ENCODE data around the gene RBMS3.
A peak's percentile ranks its signal among the peaks of the same experiment; 100 is the strongest.
"Not testable (repeated sequence)": the region's sequence is repeated elsewhere in the genome, so short reads cannot be mapped to it uniquely, and the experiment has no call there.

The RBMS3 gene

DNA sequence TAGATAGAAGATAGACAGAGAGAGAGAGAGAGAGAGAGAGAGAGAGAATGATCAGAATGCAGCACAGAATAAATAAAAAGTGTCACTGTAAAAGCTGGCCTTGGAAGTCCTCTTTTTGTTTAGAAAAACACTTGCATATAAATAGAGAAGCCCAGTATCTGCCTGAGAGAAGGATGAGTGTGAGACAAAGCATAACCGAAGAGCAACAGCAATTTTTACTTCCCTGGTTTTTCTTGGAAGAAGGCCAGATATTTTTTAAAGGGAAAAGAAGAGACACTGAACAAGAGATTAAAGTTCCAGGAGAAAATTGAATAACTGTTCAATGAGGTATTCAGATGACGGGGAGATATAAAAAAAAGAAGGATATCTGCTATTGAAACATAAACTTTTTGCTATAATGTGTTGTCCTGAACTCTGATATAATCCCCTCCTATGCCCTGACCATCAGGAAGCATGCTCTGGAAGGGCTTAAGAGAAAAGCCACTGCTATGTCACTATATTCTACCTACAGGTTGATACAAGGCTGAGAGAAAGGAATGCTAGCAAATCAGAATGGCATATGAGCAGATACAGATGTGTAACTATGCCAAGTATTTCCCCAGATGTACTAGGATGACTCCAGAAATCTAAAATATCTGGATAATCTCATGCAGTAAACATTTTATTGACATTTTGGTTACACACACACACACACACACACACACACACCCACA, 358.9 kb downstream of the RBMS3 start:
- DNase-seq, result no peak

- DNase-seq, result no peak
These were observed 361.6 kb downstream of the RBMS3 start for GRCh38 chr3:29642393-29643033.

DNA sequence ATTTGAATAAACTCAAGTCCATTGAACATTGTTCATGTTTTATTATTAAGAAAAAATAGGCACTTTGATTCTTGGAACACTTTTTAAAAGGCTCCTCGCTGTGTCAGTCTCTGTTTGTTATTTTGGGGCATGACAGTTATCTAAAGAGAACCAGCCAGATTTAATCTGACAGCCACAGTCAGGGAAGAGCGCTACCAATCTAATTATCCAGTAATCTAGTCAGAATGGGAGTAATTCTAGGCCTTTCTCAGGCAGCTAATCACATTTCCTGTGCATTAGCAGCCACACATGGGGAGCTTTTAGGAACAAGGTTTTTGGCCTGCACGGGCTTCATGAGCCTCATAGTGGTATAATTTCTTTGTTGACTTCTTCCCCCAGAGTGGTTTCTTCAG, 362.2 kb downstream of the RBMS3 start:
- no peak for DNase-seq

DNA sequence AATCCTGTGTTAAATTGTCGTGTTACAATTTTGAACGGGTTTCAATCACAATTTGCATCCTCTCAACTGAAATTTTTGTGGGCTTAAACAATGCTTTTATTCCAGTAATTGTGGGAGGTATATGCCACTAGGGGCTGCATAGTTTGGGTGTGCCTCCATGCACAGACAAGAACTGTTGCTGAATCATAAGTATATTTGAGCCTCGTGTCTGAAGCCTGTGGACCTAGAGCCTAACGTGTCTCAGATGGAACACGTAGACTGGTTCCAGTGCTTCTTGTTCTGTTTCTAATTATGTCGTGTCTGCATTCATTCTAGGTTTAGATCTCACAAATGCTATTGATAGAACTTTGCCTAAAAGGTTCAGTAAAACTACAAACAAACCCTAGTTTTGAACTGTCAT, 363.4 kb downstream of the RBMS3 start:
- no peak for DNase-seq

GRCh38 chr3:29644956-29645636, 364.2 kb downstream of the RBMS3 start:
- no peak for DNase-seq

DNA sequence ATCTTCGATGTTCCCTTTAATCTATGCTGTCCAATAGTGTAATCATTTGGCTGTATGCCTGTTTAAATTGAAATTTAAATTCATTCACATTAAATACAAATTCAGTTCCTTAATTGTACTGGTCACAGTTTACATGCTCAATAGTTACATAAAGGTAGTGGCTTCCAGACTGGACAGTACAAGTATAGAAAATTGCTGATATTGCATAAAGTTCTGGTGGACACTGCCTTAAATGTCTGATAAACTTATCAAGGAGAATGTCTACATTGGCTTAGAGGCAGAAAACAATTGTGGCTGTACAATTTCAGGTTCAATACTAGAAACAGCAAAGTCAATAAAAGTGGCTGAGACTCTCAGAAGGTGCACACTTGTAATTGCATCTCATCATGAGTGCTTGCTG, 365.2 kb downstream of the RBMS3 start:
- DNase-seq, result no peak

GRCh38 chr3:29649815-29650547, 369.1 kb downstream of the RBMS3 start:
- no peak for DNase-seq

- no peak for DNase-seq
These were observed 372.8 kb downstream of the RBMS3 start for GRCh38 chr3:29653680-29654079.

DNA sequence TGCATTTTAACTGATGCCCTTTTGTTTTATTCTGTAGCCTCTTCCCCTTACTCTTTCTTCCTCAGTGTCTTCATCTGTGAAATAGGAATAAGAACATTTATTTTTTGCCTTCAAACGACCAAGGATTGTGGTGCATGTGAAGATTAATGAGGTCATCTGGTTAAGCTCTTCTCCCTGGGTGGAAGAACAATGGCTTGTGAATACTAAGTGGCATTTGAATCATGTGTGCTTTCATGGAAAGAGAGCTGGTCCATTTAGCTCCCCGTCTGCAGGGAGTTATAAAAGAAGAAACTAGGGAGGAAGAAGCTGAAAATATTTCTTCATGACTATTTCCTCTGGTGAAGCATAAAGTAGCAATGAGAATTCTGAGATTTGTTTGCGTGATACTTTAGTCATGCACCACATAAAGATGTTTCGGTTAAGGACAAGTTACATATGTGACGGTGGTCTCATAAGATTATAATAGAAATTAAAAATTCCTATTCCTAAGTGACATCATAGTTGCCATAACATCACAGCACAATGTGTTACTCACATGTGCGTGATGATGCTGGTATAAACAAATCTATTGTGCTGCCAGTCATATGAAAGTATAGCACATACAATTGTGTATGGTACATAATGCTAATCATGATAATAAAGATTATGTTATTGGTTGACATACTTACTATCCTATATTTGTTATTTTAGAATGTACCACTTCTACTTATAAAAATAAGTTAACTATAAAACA, 374.3 kb downstream of the RBMS3 start:
- DNase-seq, result no peak

DNA sequence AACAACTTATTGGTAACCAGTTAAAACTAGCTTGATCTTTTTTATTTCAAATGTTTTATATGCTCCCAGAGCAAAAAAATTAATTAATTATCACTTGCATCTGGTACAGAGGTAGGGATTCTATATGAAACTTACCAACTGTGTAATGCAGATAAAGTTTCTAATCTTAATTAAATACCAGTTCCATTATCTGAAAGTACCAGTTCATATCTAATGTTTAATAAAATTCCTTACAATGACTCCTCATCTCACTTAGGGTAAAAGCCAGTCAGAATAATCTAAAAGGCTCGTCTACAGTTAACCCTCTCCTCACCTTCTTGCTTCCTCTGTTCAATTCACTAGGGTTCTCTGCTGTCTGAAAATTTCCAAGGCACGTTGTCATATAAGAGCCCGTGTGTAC, 384.8 kb downstream of the RBMS3 start:
- DNase-seq, result no peak

GRCh38 chr3:29668233-29668632, 387.4 kb downstream of the RBMS3 start:
- DNase-seq, result no peak

DNA sequence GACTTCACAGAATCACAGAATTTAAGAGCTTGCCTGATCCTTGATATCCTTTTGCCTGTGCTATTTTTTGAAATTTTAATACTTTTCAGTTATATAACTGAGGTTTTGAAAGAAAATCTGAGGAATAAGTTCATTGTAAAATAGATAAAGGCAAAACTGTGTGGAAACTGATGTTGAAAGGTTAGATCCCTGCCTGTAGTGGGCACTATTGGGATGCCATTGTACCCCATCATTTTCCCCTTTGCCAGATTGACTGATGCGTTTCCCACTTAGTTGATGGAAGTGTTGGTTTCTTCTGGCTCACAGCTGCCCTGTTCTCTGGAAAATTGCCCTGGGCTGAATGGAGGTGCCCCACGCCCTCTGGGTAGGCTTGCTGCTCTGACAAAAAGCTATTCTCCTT, 387.9 kb downstream of the RBMS3 start:
- DNase-seq, result no peak

DNA sequence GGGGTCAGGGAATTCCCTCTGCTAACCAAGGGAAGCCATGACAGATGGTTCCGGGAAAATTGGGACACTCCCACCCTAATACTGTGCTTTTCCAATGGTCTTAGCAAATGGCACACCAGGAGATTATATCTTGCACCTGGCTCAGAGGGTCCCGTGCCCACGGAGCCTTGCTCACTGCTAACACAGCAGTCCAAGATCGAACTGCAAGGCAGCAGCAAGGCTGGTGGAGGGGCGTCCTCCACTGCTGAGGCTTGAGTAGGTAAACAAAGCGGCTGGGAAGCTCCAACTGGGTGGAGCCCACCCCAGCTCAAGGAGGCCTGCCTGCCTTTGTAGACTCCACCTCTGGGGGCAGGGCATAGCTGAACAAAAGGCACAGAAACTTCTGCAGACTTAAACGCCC, 389.6 kb downstream of the RBMS3 start:
- DNase-seq, result not testable (repeated sequence)

- no peak for DNase-seq
These were observed 396.6 kb downstream of the RBMS3 start for GRCh38 chr3:29677421-29677820.

GRCh38 chr3:29679944-29680343, 399.1 kb downstream of the RBMS3 start:
- no peak for DNase-seq

GRCh38 chr3:29683018-29683993, 402.4 kb downstream of the RBMS3 start:
- peak in 1 of 5 experiments; percentile 24 for DNase-seq

- peak in 1 of 5 experiments; percentile 44 for DNase-seq
These were observed 406.2 kb downstream of the RBMS3 start for GRCh38 chr3:29686889-29687592.

- DNase-seq, result no peak
These were observed 409.9 kb downstream of the RBMS3 start for GRCh38 chr3:29690686-29691353.

DNA sequence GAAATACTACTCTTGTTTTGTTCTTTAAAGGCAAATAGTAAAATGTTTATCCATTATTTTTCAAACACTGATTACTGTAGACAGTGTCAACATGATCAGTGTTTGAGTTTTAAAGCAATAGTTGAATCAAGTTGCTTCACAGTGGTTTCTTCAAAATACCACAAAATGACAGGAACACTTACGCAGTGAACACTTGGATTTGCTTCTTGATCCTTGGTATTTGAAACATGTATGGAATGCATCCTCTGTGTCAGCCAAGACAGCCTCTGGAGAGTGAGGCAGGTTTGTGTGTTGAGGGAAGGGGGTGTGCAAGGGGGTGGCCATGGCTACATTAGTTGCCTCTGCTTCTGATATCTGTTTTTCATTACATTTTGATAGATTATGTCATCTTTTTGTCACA, 413.0 kb downstream of the RBMS3 start:
- DNase-seq, result no peak

- DNase-seq, result no peak
These were observed 413.5 kb downstream of the RBMS3 start for GRCh38 chr3:29694331-29694730.

All from T-helper 2 cell (primary cell).